HL-60 (cell line): ENCODE measurements around the gene CCDC88C.

Source experiments
- GABPA ChIP-seq: IDR thresholded peaks from 2 replicates; pipeline ENCODE4 v1.6.1; 2012; ENCODE audit warnings: low read depth
- TF ChIP-seq, protein P1 (sequence below): IDR thresholded peaks from one replicate; pipeline ENCODE4 v1.5.1; 2011; ENCODE audit warnings: low read length, control low read depth, inconsistent platforms; ENCODE audit not compliant: insufficient read depth

DNA sequence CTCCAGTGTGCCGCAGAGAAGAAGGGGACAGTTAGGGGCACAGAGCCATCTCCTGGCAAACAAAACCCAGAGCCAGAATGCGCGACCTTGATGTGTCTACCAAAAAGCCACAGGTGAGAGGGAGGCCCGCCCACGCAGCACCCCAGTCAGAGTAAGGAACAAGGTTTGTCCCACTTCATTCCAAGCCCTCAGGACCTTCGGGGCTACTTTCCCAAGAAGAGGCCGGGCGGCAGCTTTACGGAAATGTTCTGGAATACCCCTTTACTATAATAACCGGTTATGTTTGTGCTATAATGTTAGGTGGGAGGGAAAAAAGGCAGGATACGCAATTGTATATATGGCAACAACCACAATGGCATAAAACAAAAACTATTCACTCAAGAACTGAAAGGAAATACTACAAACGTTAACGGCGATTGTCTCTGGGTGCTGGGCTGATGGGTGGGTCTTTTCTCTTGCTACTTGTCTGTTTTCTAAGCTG is 12.3 kb downstream of the CCDC88C start:
- TF ChIP-seq, protein P1, sequence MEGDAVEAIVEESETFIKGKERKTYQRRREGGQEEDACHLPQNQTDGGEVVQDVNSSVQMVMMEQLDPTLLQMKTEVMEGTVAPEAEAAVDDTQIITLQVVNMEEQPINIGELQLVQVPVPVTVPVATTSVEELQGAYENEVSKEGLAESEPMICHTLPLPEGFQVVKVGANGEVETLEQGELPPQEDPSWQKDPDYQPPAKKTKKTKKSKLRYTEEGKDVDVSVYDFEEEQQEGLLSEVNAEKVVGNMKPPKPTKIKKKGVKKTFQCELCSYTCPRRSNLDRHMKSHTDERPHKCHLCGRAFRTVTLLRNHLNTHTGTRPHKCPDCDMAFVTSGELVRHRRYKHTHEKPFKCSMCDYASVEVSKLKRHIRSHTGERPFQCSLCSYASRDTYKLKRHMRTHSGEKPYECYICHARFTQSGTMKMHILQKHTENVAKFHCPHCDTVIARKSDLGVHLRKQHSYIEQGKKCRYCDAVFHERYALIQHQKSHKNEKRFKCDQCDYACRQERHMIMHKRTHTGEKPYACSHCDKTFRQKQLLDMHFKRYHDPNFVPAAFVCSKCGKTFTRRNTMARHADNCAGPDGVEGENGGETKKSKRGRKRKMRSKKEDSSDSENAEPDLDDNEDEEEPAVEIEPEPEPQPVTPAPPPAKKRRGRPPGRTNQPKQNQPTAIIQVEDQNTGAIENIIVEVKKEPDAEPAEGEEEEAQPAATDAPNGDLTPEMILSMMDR, result no peak
- no peak for TF ChIP-seq GABPA
